AG04449 (cell line): ENCODE data around the gene METAP1D.
"Not testable (repeated sequence)": the region's sequence is repeated elsewhere in the genome, so short reads cannot be mapped to it uniquely, and the experiment has no call there.

Experiments
- CTCF ChIA-PET: fragments of 350-600 bp; formaldehyde crosslinking; extraction: SDS; loops from one replicate; lab custom pipeline; 2021; ENCODE audit warnings: antibody characterized with exemption; lab: Yijun Ruan, JAX
- POLR2A ChIA-PET: fragments of 400-600, 350-600 bp; formaldehyde crosslinking; extraction: SDS; loops from one replicate; lab custom pipeline; 2020; ENCODE audit warnings: antibody characterized with exemption, inconsistent platforms; lab: Yijun Ruan, JAX
- DNase-seq: peaks from one replicate; pipeline ENCODE4 v3.0.0-alpha.2; 2010; ENCODE audit warnings: low read depth, low spot score
- H3K4me3 ChIP-seq: 2 replicates; pipeline ENCODE4 v1.5.1; 2011; ENCODE audit warnings: low read depth, mild to moderate bottlenecking, control low read depth, low read length
- CTCF ChIP-seq: IDR thresholded peaks from one replicate; pipeline ENCODE4 v1.5.1; 2011; ENCODE audit warnings: mild to moderate bottlenecking, moderate library complexity, low read length, control low read depth, inconsistent platforms; ENCODE audit not compliant: insufficient read depth; ENCODE audit errors: missing control alignments

METAP1D gene

GRCh38 chr2:171966235-171966634, 33.5 kb upstream of the METAP1D start:
- ChIA-PET CTCF (no interaction called here), POLR2A (no interaction called here)
- H3K4me3 ChIP-seq, result no peak overlapping the region
- no peak for DNase-seq
- TF ChIP-seq CTCF, result no peak

DNA sequence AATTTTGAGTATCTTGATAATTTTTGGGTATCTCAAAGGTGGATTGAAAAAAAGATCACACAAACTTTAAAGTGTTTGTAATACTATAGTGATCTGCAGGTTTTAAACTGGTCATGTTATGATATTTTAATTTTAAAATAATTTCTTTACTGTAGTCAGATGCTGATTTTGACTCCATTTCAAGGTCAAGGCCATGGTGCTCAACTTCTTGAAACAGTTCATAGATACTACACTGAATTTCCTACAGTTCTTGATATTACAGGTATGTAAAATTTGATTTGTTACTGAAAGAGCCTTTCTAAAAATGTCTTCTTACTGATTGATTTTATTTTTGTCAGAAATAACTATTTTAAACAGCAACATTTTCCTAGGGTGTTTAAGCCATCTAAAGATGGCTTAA, 33.1 kb upstream of the METAP1D start:
- no peak overlapping the region for H3K4me3 ChIP-seq
- ChIA-PET CTCF (no interaction called here), POLR2A (no interaction called here)
- no peak for TF ChIP-seq CTCF
- no peak for DNase-seq

DNA sequence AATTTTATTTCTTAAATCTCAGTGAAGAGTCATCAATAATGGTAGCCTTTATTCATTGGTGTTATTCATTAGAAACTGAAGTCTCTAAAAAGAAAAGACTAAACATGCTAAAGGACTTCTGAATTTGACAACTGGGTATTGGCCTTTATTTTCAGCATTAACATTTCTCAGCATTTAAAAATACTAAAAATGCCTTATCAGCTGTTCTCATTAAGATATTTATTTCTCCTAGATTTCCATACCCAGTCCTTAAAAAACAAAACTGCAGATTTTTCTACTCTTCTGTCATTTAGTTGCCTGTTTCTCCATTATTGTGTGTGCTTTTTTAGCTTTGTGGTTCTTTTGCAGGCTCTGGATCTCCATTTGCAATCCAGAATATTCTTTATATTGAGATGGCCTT, 31.2 kb upstream of the METAP1D start:
- CTCF ChIA-PET, result no interaction called here

DNA sequence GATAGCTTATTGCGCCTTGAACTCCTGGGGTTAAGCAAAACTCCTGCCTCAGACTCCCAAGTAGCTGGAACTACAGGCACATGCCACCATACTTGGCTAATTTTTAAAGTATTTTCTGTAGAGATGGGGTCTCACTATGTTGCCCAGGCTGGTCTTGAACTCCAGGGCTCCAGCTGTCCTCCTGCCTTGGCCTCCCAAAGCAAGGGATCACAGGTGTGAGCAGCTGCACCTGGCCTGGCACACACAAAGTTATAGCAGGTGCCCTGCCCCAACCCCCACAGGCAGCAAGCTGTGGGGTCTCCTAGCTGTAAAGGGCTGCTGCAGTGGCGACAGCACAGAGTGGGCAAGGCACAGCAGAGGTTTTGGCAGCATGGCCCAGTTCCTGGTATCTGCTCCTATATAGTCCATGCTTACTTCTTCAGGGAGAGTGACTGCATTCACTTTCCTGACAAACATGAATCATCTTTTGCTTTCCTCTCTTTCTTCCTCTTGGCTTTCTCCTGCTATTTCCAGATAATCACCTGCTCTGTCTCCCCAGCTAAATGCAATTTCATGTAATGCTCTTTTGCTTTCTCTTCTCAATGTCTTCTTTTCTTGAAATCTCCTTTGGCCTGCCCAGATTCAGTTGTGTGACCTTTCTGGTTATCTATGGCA, 27.3 kb upstream of the METAP1D start:
- CTCF ChIA-PET, result no interaction called here
- POLR2A ChIA-PET, result no interaction called here

More for the DNA sequence above, 31.2 kb upstream of the METAP1D start:
- DNase-seq, result no peak
- H3K4me3 ChIP-seq, result no peak overlapping the region
- no peak for TF ChIP-seq CTCF
- POLR2A ChIA-PET, result no interaction called here

GRCh38 chr2:171979103-171979502, 20.6 kb upstream of the METAP1D start:
- CTCF ChIA-PET, result no interaction called here
- POLR2A ChIA-PET, result no interaction called here
- TF ChIP-seq CTCF, result no peak
- H3K4me3 ChIP-seq, result no peak overlapping the region
- no peak for DNase-seq

More for the DNA sequence above, 27.3 kb upstream of the METAP1D start:
- DNase-seq, result no peak
- TF ChIP-seq CTCF, result no peak
- H3K4me3 ChIP-seq, result no peak overlapping the region

- H3K4me3 ChIP-seq, DNase-seq, POLR2A ChIA-PET, CTCF ChIA-PET: not testable (repeated sequence)
These were observed 15.8 kb upstream of the METAP1D start for GRCh38 chr2:171983924-171984323.

DNA sequence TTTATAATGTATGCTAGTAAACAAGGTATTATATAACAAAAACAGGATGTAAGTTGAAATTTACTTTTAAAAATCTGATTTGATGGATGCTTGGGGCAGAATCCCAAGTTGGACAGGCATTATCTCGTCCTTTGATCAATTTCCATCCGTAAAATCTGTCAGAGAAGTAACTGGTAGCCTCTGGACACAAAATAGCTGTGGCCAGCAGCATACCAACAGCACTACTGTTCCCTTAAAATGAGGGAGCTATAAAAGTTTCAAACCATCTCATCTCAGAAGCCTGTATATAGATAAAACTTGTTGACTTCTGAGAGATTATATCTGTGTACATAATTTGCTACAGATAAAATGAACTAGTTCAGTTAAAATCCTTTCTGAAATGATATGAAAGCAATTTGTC, 14.7 kb upstream of the METAP1D start:
- DNase-seq, result no peak
- TF ChIP-seq CTCF, result no peak
- ChIA-PET POLR2A (no interaction called here), CTCF (no interaction called here)
- no peak overlapping the region for H3K4me3 ChIP-seq
